HuH-7 (cell line): ENCODE results near the gene PMEPA1.

Source experiments
- DNase-seq: peaks from one replicate; pipeline ENCODE4 v3.0.0; 2011; ENCODE audit warnings: low spot score

PMEPA1 gene

DNA sequence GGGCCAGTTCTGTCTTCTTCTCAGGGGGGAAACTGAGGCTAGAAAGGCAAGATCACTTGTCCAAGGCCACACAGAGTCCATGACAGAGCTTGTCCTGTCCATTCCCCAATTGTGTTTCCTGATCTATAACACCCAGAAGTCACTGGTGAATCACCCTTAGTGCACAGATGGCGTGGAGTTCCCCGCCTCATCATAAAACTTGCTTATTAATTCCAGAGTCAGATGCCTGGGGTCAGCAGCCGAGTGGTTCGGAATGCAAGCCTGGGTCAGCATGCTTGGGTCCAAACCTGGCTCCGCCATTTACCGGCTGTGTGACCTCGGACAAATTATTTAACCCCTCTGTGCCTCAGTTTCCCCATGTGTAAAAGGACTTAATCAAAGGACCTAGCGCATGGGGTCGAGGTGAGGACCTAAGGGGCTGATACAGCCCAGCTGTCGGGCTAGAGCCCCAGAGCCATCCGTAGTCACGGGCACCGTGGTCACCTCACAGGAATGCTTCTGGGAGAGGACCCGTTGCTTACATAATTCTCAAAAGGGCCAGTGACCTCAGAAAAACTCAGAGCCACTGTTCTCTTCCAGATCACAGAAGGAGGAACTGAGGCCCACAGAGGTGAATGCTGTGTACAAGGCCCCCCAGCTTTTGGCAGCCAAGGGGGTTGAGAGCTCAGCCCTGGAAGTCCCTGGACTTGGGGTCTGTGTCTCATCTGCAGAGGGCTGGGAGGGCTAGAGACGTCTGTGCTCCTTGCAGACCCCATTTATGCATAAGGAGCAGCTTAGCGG, 88.2 kb downstream of the PMEPA1 start:
- no peak for DNase-seq

DNA sequence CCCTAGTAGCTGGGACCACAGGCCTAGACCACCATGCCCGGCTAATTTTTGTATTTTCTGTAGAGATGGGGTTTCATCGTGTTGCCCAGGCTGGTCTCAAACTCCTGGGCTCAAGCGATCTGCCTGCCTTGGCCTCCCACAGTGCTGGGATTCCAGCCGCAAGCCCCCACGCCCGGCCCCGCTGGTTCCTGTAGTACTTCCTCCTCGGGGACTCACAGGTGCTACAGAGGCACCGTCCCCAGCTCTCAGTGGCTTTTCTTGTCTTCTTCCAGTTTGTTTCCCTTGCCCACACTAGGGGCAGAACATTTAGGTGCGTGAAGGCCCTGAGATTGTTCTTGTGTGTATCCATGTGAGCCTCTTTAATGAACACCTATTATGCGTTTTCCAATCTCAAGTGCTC, 88.8 kb downstream of the PMEPA1 start:
- no peak for DNase-seq

DNA sequence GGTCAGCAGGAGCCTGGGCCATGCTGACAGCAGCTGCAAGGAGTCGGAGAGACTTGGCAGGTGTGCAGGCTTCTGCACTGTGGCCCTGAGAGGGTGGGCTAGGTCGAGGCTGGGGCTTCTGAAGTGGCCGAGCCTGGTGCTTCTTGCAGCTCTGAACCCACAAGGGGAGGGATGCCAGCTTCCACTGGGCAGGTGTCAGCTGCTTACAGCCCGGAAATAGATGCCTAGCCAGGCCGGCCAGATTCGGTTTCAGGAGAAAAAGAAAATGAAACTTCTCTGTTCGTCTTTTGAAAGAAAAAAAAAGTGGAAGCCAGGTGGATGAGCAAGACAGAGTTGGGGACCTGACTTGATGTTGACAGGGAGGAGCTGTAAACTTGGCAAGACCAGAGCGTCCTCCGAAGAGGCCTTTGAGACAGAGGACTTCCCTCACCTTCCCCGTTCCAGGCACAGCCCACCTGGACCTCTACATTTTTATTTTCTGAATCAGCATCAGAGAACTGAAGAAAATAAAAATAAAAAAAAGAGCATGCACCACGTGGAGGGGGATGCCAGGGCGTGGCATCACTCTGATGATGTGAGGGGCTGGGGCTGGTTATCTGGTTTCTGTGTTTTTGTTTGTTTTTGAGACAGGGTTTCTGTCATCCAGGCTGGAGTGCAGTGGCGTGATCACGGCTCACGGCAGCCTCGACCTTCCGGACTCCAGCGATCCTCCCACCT, 89.4 kb downstream of the PMEPA1 start, which contains the start of gene ZBP1:
Gene ZBP1, minus strand, starts transcription at position 153 of the 717 bp plus-strand sequence. Its CDS starts 131 bp downstream, at position 22.
- DNase-seq = no peak

DNA sequence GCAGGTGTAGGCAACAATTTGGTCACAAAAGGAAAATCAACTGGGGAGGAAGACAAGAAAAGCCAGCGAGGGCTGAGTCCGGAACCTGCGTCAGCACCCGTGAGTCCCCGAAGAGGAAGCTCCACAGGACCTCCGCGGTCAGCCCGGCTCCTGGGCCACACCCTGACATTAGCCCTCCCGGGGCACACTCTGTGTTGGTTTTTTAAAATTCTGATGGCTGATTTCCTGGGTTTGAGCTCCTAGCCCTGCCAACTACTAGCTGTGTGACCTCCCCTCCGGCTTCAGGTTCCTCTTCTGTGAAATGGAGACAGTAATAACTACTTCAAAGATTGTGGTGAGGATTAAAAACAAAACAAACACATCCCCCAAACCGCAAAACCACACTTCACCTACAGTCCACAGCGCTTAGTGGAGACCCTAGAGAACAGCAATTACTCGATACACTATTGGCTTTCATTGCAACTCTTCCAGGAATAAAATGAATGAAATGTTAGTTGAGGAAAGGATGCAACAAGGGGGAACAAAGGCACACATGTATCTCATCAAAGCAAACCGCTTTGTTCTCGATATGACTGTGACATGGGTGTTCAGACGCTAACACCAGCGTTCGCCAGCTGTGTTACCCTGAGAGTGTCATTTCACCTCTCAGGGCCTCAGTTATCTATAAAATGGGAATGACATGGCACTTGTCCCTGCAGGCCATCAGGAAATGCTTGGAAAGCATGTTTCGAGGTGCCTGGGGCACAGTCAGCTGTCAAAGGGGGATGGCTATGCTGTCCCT, 90.6 kb downstream of the PMEPA1 start:
- no peak for DNase-seq

DNA sequence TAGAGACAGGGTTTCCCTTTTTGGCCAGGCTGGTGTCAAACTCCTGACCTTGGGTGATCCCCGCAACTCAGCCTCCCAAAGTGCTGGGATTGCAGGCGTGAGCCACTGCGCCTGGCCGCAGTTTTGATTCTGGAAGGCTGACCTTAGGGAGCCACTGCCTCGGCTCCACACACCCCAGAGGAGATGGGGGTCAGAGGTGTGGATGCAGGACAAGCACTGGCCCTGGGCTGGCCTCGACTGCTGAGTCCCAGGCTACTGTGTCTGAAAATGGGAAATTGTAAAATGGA, 91.1 kb downstream of the PMEPA1 start:
- DNase-seq = no peak

DNA sequence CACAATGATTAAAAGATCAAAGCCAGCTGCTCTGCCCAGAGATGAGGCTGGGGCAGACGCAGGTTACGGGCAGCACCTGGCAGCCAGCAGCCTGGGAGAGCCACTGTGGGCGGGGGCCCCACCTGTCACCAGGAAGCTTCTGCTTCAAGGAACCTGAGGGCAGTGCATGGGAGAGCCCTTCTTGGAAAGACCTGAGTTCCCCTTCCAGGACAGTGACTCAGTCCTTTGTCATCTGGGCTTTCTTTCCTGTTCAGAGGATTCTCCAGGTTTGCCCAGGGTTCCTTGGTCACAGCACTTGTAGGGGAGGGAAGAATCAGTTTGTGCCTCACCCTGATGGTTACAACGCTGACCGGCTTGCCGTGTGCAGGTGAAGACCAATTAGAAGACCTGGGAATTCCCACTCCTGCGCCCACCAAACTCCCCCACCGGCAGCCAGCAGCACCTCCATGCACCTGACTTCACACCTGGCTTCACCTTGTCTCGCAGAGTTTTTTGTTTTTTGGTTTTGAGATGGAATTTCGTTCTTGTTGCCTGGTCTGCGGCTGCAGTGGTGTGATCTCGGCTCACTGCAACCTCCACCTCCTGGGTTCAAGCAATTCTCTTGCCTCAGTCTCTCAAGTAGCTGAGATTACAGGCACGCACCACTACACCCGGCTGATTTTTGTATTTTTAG, 91.6 kb downstream of the PMEPA1 start:
- DNase-seq = no peak

DNA sequence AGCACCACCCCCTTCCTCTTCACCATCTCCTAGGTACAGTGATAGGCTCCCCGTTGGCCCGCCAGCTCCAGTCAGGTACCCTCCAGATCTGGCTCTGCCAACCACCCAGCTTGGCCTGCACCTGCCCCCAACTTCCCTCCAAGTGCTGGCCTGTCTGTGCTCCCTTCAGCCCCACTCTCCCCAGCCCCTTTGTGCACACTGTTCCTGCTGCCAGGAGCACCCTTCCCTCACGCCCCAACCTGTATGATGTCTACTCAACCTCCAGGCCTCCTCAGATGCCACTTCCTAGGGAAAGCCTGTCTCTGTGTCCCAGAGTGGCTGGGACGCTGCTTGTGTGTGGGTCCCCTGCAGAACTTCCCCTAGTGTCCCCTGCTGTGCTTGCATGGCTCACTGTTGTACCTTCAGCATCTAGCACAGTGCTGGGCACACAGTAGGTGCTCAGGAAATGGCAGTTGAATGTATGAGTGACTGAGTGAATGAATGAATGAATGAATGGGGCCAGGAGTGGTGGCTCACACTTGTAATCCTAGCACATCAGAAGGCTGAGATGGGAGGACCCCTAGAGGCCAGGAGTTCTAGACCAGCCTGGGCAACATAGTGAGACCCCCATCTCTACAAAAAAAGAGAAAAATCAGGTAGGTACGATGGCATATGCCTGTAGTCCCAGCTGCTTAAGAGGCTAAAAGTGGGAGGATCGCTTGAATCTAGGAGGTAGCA, 92.6 kb downstream of the PMEPA1 start:
- no peak for DNase-seq

DNA sequence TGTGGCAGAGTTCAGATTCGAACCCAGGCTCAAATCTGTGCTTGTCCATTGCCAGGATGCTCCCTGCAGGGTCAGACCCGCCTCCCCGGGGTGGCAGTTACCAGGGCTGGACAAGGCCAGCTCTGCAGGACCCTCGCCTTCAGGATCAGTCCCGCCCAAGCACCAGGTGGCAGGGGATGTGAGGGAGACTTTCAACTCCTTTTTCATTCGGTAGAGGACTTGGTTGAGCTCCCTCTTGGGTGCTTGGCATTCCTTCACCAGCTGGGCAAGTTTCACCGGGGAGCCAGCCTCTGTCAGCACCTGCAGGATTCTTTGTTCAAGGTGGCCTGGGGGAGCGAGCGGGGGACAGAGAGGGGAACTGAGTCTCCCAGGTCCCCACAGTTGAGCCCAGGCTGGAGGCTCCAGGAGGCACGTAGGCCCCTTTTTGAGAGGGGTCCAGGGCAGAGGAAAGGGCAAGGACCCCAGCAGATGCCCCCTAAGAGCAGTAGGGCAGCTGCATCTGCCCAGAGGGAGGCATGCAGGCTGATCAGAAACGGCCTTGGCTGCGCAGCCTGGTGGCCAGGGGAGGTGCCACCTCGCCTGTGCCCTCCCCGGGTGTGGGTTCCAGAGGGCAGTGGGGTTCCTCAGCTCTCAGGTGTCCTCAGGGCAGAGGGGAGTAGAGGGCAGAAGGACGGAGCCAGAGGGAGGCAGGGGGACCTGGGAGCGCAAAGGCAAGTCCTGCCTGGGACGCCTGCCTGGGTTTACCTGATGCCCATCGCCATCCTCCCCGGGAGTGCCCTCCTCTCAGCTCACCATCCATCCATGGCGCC, 93.5 kb downstream of the PMEPA1 start:
- DNase-seq = no peak

DNA sequence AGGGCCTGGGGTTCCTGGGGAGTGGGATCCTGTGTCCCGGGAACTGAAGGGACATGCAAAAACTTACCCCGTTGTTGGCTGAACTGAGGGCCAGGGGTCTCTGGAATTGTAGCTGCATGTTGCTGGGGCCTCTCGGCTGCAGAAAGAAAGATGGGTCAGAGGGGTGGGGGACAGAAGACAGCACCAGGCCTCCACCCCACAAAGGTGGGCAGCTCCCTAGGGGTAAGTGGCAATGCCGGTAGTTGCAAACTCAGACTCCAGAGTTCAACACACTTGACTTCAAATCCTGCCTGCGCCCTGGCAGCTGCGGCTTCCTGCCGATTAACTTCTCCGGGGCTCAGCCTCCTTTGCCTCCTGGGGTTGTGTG, 94.4 kb downstream of the PMEPA1 start:
- no peak for DNase-seq

DNA sequence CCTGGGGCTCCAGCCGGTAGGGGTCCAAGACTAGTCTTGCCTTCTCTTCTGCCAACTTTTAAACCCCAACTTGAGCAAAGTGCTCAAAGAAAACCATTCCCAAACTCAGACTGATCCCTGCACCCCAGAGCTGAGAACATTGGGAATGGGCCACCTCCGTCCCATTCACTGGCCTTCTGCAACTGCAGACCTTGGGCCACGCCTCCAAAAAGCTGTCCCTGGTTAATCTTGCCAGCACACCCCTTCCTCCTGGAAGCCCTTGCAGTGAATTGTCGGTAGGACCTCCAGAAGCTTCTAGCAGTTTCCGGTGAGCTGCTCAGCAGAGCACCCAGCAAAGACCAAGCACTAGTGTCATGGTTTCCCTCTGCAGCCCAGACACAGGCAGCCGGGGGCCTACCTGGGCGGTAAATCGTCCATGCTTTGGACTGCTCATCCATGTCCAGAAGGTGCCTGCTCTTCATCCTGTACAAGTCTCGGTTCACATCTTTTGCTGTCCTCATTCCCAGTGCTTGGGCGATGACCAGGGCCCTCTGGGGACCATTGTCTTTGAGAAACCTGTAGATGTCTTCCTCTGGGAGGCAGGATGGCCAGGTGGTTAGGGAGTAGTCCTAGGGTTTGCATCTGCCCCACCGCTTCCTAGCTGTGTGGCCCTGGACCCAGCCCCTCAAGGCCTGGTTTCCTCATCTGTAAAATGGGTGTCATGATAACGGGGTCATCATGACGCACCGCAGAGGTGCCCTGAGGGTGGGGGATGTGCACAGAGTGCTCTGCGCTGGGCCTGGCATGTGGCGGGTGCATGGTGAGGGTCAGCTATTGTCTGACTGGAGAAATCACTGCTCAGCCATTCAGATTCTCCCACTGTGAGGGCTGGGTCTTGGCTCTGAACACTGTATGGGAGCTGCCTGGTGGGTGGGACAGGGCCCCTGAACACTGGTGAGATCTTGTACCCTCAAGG, 95.0 kb downstream of the PMEPA1 start:
- DNase-seq = no peak

DNA sequence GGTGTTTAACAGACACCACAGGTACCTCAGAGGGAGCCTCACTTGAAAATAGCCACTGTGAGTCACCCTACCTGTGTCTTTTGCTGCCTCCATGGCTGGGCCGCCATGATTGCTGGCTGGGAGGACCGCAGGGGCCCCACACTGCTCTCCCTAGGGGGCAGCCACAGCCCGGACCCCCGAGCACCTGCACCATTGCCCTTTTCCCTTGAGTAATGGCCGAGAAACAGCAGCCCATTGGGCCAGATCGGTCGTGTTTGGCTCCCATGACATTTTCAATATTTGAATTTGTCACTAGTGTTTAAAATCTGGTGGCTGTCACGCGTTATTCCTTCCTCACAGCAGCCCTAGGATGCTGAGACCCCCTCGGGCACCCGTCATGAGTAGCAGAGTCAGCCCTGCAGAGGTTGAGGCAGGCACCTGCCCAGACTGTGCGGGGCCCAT, 96.3 kb downstream of the PMEPA1 start:
- DNase-seq = no peak

DNA sequence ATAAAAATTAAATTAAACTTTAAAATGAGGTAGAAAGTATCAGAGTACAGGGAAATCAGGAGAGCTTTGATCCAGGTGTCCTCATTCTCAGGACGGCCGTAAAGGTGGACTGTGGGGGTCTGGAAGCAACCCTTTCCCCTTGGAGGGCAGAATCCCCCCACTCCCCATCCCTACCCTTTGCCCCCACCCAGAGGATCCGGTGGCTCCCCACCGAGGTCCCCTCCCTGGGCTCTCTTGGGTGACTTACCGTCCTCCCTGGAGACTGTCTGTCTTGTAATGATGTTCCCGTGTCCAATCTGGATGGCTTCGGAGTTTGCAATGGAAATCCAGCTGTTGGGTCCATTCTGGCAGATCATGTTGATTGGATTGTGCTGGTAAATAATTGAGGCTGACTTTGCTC, 96.9 kb downstream of the PMEPA1 start:
- no peak for DNase-seq

DNA sequence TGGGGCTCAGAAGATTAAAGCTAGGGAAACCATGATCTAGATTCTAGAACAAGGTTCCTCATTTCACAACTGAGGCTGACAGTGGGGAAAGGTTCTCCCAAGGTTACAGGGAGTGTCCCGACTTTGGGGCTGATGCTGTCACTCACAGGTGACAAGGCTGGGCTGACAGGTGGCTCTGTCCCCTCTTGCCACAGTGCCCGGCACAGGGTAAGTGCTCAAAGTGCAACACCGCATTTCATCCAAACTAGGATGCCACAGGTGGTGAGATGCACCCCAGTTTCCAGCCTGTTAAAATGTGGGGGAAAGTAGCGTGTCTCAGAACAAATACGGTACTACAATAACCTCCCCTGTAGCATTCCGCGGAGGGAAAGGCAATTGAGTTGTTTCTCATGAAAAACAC, 97.4 kb downstream of the PMEPA1 start:
- no peak for DNase-seq

DNA sequence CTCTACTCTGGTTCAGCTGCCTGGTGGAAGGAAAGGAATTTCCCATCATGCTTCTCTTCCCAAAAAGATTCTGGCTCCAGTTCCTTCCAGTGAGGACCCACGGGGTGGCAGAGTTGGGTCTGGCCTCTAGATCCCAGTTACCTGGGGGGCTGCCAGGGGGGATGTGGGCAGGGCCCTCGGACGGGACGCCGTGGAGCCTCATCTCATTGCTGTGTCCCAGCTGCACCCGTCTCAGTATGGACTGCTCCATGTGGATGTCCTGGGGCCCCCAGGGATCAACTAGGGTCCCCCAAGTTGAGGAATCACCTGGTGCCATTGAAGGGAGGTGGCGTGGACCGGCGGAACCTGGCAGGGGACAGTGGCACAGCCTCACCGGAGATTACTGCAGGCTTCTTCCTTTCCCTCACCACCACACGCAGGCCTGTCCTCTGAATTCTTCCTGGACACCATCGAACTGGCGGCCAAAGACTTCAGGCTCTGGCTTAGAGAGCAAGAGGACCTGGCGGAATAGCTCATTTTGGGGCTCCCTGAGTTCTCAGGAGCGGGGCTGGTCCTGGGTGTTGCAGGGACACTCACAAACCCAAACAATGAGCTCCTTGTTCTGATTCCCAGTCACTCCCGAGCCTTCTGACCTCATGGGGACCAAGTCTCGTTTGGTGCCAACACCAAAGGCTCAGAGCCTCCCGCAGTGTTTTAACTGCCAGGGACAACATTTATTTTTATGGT, 98.1 kb downstream of the PMEPA1 start:
- no peak for DNase-seq

DNA sequence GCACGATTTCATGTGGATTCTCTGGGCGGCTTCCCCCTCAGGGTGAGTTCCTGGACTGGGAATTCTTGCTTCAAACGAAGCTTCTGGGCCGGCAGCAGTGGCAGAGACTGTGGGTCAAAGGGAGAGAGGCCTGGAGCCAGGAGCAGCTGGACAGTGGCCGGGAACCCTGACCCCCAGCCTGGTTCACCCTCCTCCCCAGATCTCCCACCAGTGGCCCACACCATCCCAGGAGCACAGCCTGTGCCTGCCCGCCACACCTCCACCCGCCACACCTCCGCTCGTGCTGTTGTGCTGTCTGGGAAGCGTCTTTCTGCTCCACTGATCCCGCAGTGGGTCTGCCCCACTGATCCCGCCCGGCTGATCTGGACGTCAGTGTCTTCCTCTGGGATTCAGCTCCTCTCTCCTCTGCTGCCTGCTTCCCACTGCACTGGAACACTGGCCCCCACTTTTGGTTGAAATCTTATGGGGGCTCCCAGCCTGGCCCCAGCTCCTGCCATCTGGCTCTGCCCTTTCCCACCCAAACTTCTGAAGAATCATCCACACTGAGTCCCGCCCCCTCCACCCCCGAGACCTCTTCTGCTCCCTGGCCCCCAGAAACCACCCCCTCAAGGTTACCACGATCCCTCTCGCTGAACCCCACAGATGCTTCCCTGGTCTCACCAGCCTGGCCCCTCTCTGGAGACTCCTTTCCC, 99.4 kb downstream of the PMEPA1 start:
- DNase-seq = no peak

DNA sequence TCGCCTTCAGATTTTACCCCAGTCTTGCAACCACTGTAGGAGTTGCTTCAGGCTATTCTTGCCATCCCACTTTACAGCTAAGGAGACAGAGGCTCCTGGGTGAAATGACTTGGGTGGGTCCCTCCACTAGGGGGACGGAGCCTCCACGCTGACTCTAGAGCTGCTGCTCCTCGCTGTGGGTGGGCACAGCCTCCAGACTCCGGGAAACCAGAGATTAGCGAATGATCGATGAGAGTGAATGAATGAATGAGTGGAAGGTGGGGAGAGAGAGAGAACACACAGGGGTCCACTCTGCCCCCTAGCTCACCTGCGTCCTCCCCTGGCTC, 100.0 kb downstream of the PMEPA1 start:
- DNase-seq = no peak

DNA sequence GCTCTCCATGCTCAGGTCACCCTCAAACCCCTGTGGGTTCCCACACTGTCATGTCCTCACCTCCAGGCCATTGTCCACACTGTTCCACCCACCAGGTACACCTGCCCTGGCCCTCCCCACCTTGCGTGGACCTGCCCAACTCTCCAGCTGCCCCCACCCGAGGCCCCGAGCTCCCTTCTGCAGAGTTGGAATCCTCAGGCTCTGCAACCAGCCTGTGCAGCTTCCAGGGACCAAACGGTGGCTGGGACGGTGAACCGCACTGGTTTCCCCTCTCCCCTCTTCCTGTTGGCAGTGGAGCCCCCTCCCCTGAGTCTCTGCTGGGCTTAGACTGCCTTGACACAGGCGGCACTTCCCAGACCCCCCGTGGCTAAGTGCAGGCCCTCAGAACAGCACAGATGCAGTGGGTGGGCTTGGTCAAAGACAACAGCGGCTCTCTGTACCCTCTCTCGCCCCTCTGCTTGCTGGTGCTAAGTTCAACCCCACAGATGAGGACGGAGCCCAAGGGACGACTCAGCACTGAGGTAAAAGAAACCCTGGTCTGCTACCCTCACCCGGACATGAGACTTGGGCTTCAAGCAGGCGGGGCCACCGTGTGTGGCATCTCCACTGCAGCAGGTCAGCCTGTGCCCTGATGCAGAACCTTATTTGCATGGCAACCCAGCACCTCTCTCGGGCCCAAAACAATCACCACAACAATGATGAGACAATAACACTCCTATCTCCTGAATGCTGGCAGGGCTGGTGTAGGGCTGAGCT, 100.6 kb downstream of the PMEPA1 start:
- DNase-seq = no peak

DNA sequence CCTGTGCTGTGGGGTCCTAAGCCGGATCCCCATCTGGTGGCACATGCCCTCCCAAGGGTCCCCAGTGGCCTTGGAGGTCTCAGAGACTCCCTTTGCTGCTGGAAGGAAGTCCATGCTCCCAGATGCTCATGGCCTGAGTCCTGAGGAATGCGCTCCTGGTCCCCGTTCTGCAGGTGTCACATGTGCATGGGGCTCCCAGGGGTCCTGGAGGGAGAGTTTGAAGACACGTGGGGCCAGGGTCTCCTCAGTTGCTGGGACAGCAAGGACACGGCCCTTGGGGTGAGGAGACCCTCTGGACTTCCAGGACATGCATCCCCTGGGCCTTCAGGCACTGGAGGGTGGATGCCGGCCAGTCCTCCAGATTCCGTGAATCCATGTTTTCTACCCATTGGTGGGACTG, 101.3 kb downstream of the PMEPA1 start:
- DNase-seq = no peak
